ENCODE results near the gene ADCYAP1R1.

ADCYAP1R1 gene

DNA sequence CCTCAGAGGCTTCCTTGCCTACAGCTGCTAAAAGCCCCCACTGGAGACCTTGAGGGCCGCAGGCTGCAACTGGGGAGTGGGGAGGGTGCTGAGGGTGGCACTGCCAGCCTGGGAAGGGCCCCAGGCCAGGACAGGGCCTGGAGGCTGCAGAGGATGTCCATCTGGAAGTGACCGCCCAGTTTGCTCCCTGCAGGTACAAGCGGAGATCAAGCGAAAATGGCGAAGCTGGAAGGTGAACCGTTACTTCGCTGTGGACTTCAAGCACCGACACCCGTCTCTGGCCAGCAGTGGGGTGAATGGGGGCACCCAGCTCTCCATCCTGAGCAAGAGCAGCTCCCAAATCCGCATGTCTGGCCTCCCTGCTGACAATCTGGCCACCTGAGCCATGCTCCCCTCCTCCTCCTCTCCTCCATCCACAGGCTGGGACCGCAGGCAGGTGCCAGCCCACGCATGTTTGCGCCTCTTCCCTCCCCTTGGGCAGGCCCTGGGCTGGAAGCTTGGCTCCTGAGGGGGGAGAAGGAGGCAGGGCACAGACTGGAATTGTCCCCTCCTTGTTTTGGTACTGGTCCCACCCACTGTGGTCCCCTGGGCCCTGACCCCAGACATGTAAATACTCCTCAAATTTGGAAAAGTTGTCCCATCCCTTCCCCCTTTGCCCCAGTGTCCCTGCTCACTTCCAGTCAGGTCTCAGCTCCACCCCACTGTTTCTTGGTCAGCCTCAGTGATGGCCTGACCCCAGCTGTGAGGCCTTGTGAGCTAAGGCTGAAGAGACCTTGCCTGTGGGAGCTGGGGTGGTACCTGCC is 54.4 kb downstream of the ADCYAP1R1 start:
- DNase-seq (ENCODE audit: low read depth), result no peak

DNA sequence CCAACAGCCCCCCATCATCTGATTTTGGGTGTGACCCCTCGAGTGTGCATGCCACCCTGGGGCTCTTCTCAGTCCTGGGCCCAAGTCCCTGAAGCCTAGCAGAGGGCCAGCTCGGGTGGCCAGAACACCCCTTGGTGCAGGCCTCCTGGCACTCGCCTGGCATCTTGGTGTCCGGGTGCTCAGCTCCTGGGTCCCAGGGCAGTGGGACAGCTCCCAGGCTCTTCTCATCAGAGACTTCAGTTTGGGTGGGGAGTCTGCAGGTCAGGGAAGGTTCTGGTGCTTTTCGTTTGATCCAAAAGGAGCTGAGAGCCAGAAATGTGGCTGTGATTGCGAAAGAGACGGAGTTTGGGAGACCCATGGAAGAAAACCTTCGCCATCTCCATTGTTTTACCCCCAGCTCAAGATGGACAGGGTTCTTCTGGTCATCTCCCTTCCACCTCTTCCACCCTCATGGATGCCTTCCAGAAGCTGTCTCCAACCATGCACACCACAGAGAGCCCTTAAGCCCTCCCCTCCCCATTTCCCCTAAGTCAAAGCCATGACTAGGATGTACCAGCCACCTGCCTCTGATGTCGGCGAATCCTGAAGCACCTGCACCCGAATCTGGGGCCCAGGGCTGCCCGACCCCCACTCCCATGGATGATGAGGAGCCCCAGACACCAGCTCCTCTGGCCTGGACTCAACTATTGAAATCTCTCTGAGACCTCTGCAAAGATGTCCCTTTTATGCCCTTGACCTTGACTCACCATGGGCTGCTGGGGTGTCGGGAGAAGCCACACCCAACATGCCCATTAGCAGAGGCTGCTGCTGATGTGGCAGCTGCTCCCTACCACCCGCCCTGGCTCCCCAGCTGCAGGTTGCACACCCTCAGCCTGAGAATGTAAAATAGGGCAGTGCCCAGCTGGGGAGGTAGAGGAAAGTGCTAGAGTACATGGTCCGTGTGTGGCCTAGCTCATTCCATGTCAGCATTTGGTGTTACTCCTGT is 55.3 kb downstream of the ADCYAP1R1 start:
- no peak for DNase-seq (ENCODE audit: low read depth)

DNA sequence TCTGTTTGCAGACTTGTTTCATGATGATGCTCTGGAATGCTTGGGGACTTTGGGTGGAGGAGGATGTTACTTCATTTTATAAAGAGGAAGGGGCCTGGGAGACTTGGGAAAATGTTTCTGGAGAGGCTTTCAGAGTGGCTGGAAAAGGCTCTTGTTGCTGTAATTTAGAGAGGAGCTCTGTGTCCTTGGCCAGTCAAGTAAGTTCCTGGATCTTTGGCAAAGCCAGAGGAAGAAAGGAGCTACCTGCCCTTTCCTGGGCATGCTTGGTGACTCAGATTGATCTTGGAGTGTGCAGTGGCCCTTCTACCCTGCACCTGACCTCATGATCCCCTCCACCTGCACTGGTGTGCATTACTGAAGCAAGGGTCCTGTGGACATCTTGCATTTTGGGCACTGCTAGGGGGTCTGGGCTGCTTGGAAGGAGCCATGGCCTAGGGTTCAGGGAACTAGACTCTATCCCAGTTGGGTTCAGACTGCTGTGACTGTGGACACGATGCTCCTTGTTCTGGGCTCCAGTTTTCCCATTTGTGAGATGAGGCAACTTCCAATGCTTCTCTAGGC is 56.1 kb downstream of the ADCYAP1R1 start:
- DNase-seq (ENCODE audit: low read depth), result no peak

DNA sequence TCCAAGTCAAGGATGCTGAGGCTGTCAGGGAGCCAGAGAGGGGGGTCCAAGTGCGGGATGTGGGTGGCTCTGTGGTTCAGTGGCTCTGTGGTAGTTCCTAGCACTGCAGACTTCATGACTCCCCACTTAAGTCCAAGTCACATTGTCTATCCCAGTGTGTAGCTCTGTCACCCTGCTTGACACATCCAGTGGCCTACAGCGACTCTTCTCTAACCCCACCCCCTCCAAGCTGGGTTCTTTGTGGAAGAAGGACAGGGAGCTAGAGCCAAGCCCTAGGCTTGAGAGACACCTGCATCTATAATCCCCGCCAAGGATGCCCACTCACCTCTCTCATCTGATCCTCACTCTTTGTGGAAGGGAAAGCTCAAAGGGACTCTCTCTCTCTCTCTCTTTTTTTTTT is 57.6 kb downstream of the ADCYAP1R1 start:
- DNase-seq (ENCODE audit: low read depth), result no peak

DNA sequence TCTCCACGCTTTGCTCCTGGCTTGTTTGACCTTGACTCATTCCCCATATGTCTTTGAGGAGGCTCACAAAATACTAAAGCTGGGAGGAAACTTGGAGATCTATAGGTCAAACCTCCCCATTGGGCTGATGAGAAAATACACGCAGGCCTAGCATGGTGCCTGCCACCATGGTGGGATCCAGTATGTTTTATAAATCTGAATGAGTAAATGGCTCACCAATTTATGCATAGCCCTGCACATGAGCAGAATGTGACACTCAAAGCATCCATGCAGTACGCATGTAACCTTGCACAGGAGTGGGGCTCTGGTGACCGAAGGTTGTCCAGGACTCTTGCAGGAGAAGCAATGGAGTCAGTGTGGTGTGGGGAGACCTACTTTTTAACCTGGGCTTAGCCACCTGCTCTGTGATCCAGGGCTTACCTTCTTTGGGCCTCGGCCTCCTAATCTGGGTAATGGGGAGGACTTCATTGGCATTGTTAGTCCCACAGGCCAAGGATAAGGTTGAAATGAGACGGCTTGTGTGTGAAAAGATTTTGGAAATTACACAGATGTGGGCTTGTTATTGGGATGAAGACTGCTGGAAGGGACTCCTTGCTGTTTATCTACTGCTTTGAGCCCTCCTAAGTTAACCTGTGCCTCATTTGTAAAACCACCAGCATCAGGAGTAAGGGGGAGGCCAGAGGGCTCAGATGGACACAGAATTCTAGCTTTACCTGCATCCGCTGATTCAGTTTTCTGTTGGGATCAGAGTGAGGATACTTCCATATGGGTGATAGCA is 58.4 kb downstream of the ADCYAP1R1 start:
- no peak for DNase-seq (ENCODE audit: low read depth)

DNA sequence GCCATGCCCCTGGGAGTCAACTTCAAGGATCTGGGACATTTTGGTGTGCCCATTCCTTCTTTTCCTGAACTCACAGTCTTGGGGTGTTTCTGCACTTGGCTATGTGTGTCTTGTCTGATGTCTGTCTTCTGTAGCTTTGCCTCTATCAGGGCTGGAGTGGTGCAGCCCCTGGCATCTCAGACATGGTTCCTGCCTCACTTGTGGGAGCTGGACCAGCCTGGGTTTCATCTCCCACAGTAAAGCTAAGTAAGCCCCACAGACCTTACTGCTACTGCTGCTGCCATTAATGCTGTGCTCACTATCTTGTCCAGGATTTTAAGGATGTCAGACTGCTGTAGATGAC is 59.0 kb downstream of the ADCYAP1R1 start:
- DNase-seq (ENCODE audit: low read depth), result no peak

DNA sequence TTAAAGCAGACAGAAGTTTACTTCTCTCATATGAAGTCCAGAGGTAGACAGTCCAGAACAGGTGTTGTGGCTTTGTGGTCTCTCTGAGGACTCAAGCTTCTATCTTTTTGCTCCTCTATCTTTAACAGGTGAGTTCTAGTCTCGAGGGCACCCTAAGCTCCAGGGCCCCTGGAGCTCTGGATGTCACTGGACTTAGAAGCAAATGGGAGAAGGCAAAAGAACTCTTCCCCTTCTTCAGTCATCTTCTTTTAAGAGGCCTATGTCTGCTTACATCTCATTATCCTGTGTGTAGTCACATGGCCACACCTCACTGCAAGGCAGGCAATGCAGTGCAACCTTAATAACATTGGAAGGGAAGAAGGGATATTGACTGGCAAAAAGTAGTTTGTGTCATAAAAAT is 61.6 kb downstream of the ADCYAP1R1 start:
- DNase-seq (ENCODE audit: low read depth), result no peak

DNA sequence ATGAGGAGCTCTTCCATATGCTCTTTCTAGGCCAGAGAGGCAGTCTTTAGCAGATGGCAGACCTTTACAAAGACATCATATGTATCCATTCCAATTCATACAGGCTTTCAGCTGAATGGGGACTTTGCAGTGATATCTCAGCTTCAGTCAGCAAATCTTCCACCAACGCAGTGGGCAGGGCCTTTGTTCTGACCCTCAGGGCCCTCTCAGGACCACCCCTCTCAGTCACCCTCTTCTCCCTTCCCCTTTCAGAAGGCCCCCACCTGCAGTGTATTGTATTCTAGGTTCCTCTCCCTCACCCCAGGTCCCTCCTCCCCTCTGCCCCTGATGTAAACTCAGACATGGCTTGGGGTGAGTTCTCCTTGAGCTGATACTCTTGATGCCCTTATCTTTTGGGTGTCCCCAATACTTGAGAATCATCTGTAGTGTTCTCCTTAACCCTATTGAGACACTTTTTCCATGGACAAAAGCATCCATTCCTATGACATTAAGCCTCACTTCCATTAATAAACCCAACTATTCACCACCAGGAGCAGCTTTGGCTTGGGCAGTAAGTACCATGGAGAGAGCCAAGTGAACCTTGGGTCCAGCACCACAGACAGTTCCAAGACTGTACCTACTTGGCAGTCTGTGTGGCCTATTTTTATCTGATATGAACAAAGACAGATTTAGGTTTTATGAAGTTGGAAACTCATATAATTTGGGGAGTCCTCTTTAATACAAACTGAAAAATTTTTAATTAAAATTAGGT is 62.7 kb downstream of the ADCYAP1R1 start:
- no peak for DNase-seq (ENCODE audit: low read depth)

DNA sequence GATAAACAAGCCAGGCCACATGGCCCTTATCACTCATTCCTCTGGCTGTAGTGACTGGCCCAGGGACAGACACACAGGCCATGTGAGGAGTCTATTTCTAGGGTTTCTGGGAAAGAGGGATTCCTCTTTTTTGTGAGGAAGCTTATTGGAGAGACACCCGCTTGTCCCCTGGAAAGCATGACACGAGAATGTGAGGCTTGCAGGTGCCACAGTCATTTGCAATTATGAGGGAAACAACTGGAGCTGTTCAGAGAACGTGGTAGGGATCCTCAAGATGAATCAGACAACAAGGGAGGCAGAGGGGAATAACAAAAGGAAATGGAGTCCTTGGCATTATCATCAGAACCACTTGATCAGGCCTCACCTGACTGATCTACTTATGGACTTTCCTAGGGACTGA is 64.5 kb downstream of the ADCYAP1R1 start:
- no peak for DNase-seq (ENCODE audit: low read depth)

DNA sequence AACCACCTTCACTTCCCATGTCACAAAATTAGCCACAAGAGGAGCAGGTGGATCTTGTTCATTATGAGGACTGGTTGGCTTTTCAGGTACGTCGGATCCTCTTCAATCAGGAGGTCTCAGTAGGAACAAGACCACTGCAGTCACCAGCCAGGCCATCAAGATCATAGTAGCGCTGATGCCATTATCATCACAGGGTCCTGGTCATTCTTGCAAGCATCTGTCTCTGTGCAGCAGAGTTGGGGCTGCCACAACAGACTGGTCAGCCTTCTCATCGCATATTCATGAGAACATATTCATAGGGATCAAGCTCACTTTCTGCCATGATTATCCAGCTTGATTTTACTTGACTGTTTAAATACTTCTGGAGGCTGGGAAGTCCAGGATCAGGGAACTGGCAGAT is 67.1 kb downstream of the ADCYAP1R1 start:
- no peak for DNase-seq (ENCODE audit: low read depth)

DNA sequence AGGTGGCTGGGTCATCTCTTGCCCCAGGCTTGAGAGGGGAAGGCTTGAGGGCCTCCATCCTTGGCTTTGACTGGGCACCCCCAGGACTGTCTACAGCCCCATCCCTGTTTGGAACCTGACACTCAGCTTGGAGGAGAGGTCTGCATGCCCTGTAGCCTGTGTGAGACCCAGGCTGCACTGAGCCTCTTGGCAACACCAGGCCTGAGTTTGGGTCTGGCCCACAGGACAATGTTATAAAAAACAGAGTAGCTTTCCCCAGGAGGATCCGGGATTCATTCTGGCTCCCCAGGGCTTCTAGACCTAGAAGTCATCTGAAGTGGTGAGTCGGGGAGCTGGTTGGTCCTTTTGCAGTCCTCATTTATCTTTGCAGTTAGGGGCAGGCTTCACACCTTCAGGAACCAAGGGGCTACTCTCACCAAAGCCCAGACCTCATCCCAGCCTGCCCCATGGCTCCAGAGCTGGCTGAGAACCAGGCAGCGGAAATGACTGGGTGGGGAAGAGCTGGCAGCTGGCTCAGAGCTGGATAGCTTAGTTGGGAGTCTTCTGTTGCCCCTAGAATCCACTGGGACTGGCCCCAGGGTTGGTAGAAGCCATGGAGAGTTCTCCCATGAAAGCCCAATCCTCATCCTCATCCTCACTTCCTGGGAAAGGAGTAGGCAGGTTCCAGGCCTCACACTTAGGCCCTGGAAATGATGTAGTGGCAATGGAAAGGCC is 68.8 kb downstream of the ADCYAP1R1 start:
- DNase-seq (ENCODE audit: low read depth), result no peak

DNA sequence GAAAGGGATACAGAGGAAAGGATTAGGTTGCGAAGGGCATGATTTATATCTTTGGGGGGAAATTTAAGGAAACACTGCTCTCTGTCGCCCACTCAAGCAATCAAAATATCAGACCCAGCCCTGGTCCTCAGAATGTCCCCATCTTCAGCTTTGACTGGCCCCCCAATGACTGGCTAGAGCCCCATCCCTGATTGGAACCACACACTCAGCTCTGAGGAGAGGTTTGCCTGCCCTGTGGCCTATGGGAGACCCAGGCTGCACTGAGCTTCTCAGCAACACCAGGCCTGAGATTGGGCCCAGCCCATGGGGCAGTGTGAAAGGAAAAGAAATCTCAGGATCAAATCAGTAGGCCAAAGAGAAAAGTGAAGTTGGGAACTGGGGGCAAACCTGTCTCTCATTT is 69.5 kb downstream of the ADCYAP1R1 start:
- DNase-seq (ENCODE audit: low read depth), result no peak

DNA sequence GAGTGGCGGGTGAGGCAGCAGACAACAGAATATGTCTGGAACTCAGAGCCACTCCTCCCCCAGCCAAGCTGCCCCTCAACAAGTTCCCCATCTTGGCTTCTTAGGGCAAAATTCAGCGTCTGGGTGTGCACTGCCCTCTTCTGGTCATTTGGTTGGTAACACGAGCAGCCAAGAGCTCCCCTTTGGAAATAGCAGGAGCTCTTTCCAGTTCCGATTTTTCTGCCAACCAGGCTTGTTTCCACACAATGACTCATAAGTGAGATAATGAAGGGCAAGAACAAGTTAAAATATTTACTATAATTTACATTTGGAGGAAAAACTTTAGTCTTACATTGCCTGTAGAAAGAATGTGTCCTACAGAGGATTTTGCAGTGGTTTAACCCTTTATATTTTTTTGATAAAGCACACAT is 70.5 kb downstream of the ADCYAP1R1 start:
- DNase-seq (ENCODE audit: low read depth), result no peak

DNA sequence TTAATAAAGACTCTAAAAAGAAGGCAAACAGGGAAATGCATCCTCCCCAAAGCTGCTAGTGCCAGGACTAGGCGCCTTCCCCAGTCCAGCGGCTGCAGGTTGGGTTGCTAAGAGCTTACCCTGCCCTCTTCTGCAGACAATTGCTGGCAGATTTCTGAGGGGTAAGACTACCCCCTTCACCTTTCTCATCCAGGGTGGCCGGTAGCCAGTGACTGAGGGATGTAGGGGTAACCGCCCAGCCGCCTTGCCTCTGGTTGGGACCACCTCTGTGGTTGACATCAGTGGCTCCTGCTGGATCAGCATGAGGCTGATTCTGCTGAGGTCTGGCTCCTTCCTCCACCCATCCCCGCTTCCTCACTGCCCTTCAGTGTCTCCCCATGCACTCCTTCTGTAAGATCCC is 71.2 kb downstream of the ADCYAP1R1 start:
- DNase-seq (ENCODE audit: low read depth), result no peak

DNA sequence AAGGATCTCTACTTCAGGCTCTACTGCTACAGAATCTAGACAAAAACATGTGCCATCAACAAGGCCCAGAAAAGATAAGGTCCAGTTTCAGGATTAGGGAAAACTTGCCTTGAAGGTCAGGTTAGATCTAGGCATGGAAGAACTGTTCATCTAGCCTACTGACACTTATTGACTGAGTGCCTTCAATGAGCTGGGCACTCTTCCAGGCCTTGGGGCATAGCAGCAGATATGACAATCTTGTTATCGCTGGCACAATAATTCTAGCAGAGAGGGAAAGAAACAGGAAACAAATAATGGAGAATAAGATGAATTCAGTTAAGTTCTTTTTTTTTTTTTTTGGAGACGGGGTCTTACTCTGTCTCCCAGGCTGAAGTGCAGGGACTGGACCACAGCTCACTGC is 71.6 kb downstream of the ADCYAP1R1 start:
- no peak for DNase-seq (ENCODE audit: low read depth)

DNA sequence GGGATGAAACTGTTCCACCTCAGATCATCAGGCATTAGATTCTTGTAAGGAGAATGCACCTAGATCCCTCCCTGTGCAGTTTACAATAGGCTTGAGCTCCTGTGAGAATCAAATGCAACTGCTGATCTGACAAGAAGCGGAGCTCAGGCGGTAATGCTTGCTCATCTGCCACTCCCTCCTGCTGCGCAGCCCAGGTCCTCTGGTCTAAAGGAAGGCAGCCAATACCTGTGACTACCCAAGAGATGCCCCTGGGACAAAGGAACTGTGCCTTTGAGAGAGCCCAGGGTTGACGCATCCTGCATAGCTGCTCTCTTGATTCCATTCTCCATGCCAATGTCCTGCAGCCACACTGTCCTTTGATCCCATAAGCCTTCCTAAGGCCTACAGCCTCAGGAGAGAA is 73.1 kb downstream of the ADCYAP1R1 start:
- no peak for DNase-seq (ENCODE audit: low read depth)

DNA sequence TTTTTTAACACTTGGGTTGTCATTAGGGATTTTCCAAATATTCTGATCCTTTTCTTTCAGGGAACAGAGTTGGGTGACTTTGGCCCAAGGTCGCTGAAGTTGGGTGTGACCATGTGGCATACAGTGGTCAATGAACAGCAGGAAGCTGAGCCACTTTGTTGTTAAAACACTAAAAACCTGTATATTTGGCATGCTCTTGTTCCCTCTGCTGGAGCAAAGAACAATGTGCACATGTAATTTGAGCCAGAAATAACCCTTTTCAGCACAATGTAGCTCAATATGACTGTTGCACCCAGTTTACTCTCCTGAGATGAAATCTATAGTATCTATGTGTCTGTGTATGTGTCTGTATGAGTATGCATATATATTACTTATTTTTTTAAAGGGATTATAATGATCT is 74.9 kb downstream of the ADCYAP1R1 start:
- DNase-seq (ENCODE audit: low read depth), result no peak

DNA sequence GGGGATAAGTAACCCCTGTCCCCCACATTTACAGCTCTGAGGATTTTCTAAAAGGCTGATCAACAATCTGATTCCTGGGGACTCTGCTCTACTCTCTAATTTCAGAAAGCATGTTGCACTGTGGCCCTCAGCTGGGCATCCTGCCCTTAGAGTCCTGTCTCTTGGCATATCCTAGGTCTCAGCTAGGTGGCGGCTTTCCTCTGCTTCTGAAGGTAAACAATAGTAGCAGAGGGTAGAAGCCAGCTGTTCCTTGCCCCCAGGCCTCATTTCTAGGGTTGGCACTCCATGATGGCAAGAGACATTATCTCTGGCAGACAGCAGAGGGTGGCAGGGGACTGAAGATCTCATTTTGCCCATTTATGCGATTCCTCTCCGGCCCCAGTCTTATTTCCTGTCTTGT is 77.0 kb downstream of the ADCYAP1R1 start:
- DNase-seq (ENCODE audit: low read depth), result no peak

DNA sequence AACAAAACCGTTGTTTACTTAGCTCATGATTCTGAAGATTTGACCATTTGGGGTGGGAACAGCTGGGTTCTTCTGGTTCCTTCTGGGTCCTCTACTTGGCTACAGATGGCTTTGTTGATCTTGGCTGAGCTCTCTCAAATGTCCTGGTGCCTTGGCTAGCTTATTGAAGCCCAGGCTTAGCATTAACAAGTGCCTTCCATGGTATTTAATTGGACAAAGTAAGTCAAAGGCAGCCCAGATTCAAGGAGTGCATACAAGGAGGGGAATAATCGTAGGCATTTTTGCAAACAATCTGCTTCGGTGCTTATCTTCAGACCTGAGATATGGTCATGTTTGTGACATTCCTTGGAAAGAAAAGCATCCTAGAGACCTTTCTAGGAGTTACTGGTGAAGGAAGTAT is 81.4 kb downstream of the ADCYAP1R1 start:
- no peak for DNase-seq (ENCODE audit: low read depth)

DNA sequence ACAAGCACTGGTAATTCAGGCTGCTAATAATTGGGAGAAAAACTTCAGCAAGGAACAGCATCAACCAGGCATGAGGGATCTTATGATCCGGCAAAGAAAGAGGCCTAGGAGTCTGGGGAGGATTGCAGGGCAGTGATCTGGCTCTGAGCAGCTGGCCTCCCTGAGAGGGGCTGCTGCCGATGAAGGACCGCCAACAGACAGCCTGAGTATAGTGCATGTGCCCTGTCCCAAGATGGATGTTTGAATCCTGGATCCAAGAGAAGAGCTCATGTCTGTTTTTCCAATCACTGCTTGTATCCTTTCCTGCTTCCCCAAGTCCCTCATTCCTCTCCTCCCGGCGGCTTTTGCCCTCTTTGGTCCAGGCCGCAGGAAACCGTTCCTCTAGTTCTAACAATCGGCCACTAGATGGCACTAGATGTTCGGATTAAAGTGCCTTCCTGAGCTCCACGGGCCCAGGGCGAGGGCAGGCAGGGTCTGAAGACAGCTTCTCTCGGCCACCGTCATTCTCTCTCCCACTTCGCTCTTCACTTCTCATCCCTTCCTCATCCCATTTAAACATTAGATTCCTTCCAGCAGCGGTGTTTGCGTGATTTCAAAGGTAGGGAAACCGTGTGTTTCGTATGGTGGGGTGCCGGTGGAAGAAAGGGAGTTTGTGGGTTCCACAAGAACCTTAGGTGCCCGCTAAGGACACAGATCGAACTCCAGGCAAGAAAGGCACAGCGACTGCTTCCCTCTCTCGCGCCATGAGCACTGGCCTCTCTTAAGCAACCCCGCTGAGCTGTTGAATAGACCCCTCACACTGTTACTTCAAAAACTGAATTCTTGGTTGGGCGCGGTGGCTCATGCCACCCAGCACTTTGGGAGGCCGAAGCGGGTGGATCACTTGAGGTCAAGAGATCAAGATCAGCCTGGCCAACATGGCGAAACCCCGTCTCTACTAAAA is 82.4 kb downstream of the ADCYAP1R1 start:
- no peak for DNase-seq (ENCODE audit: low read depth)
